B cell (primary cell): Measurements from ENCODE around the gene ELAVL2. TPM values are rescaled to one million over a fixed set of nuclear protein-coding genes. Genes with fewer than 3 reads are reported as not detected.

Source experiments
- ATAC-seq: fragments of 200-7000 bp; cut with Tn5 transposase; one replicate; pipeline ENCODE4 v1.10.0; 2021; ENCODE audit warnings: low read depth, mild to moderate bottlenecking, moderate number of reproducible peaks, moderate library complexity
- CTCF ChIA-PET: fragments of 350-600 bp; sonication (Branson Sonifier 250); formaldehyde crosslinking; loops from one replicate; lab custom pipeline; 2021; ENCODE audit warnings: antibody characterized with exemption, inconsistent platforms; lab: Charles Lee
- POLR2A ChIA-PET: fragments of 350-600 bp; sonication (Branson Sonifier 250); formaldehyde crosslinking; loops from one replicate; lab custom pipeline; 2021; ENCODE audit warnings: antibody characterized with exemption; lab: Charles Lee
- DNase-seq: peaks from one replicate; pipeline ENCODE4 v3.0.0; 2013
- H2AFZ ChIP-seq: 2 replicates; pipeline ENCODE4 v1.6.1; 2012; ENCODE audit warnings: mild to moderate bottlenecking, low read depth, low read length; ENCODE audit not compliant: insufficient read depth, poor library complexity, severe bottlenecking
- H3K27ac ChIP-seq, 2 donors: 1 replicate in 1 of 2; 2 replicates in 1 of 2; pipeline ENCODE4 v1.5.1; 2012 to 2013; ENCODE audit warnings: low read length in 2 of 2, mild to moderate bottlenecking in 2 of 2, moderate library complexity in 1 of 2
- H3K27me3 ChIP-seq, 4 experiments: fragments of 200-600 bp in 1 of 4; sonication (generic) in 1 of 4; replicated peaks in 1 of 4; 1 replicate in 2 of 4; 2 replicates in 2 of 4; pipeline versions ENCODE4 v1.6.1 to v1.7.0; 2013 to 2016; ENCODE audit warnings: low read length in 3 of 4, mild to moderate bottlenecking in 2 of 4, mixed read lengths in 1 of 4, moderate library complexity in 1 of 4; ENCODE audit not compliant: insufficient read depth in 4 of 4, control insufficient read depth in 3 of 4; ENCODE audit errors: control extremely low read depth in 1 of 4
- H3K36me3 ChIP-seq, 2 experiments: replicated peaks in 1 of 2; 1 replicate in 1 of 2; 2 replicates in 1 of 2; pipeline versions ENCODE4 v1.6.1 to v1.7.1; 2013; ENCODE audit warnings: low read length in 1 of 2; ENCODE audit not compliant: insufficient read depth in 2 of 2, control insufficient read depth in 1 of 2; ENCODE audit errors: control extremely low read depth in 1 of 2, extremely low read depth in 1 of 2
- H3K4me1 ChIP-seq, 2 donors: fragments of 200-600 bp in 1 of 2; sonication (generic) in 1 of 2; 1 replicate in 1 of 2; 2 replicates in 1 of 2; pipeline versions ENCODE4 v1.5.1 to v1.6.1; 2013 to 2017; ENCODE audit warnings: low read length in 2 of 2; ENCODE audit not compliant: control insufficient read depth in 2 of 2, insufficient read depth in 2 of 2
- H3K4me2 ChIP-seq: replicated peaks from 2 replicates; pipeline ENCODE3; 2012; ENCODE audit warnings: mild to moderate bottlenecking, low read depth, low read length; ENCODE audit not compliant: poor library complexity, severe bottlenecking
- H3K4me3 ChIP-seq, 5 experiments: fragments of 200-600 bp in 1 of 5; sonication (generic) in 1 of 5; 1 replicate in 3 of 5; 2 replicates in 2 of 5; pipeline versions ENCODE4 v1.5.1 to v1.7.0; 2011 to 2016; ENCODE audit warnings: low read length in 4 of 5, mild to moderate bottlenecking in 4 of 5, low read depth in 2 of 5, control low read depth in 1 of 5, moderate library complexity in 1 of 5; ENCODE audit not compliant: insufficient read depth in 1 of 5; ENCODE audit errors: control extremely low read depth in 1 of 5, extremely low read depth in 1 of 5
- H3K79me2 ChIP-seq: fragments of 200-600 bp; sonication (generic); one replicate; pipeline ENCODE4 v1.6.0; 2016; ENCODE audit warnings: low read length; ENCODE audit not compliant: control insufficient read depth, insufficient read depth
- H3K9ac ChIP-seq: fragments of 200-600 bp; sonication (generic); 2 replicates; pipeline ENCODE4 v1.6.1; 2017; ENCODE audit warnings: mild to moderate bottlenecking, low read length, moderate library complexity
- H3K9me3 ChIP-seq, 3 donors: one replicate each; pipeline versions ENCODE4 v1.6.1 to v1.7.1; 2013; ENCODE audit warnings: low read length in 2 of 3; ENCODE audit not compliant: control insufficient read depth in 2 of 3, insufficient read depth in 1 of 3; ENCODE audit errors: control extremely low read depth in 1 of 3
- H4K20me1 ChIP-seq: 2 replicates; pipeline ENCODE4 v1.6.0; 2012; ENCODE audit warnings: mild to moderate bottlenecking, low read length; ENCODE audit not compliant: insufficient read depth, control insufficient read depth, poor library complexity, severe bottlenecking
- H3K27ac Mint-ChIP-seq: one replicate; pipeline ENCODE4 v1.8.0; 2021; ENCODE audit warnings: mixed read lengths
- H3K27me3 Mint-ChIP-seq: one replicate; pipeline ENCODE4 v1.8.0; 2021; ENCODE audit warnings: mixed read lengths
- H3K4me1 Mint-ChIP-seq: one replicate; pipeline ENCODE4 v1.8.0; 2021; ENCODE audit warnings: mixed read lengths
- H3K4me3 Mint-ChIP-seq: one replicate; pipeline ENCODE4 v1.8.0; 2021; ENCODE audit warnings: mixed read lengths
- H3K9me3 Mint-ChIP-seq: one replicate; pipeline ENCODE4 v1.8.0; 2022; ENCODE audit warnings: mixed read lengths; ENCODE audit not compliant: insufficient read depth
- EZH2 ChIP-seq: IDR thresholded peaks from 2 replicates; pipeline ENCODE4 v1.6.1; 2012; ENCODE audit warnings: borderline replicate concordance, low read depth, mild to moderate bottlenecking, moderate library complexity, low read length; ENCODE audit not compliant: insufficient read depth, poor library complexity, severe bottlenecking
- WGBS: methylation state at CpG from one replicate; pipeline ENCODE4 v1.1.5; 2013; ENCODE audit warnings: missing lambda C conversion rate; ENCODE audit not compliant: insufficient coverage; 5-methylcytosine and 5-hydroxymethylcytosine counted together
- intact Hi-C: fragments of 100-400 bp; cut with micrococcal nuclease; formaldehyde crosslinking; loops from one replicate; pipeline ENCODE4 v1.10.0; 2022
- polyA plus RNA-seq: library from polyadenylated mRNA; depleted of rRNA; stranded (reverse); fragments of >200 nt; gene quantifications from 2 replicates; pipeline ENCODE4 v1.2.3, GENCODE V29; 2012
- total RNA-seq, 2 donors: library from RNA; stranded (reverse); fragments of 120-200 nt in 1 of 2; gene quantifications; 1 replicate in 1 of 2; 2 replicates in 1 of 2; pipeline versions ENCODE4 v1.2.3 to v1.2.4, GENCODE V29; 2013 to 2022
- TF ChIP-seq, protein P1 (sequence below): fragments of 200-600 bp; IDR thresholded peaks from one replicate; pipeline ENCODE4 v1.8.0; 2022; ENCODE audit warnings: antibody characterized with exemption, mild to moderate bottlenecking

ELAVL2 gene
- total and polyA plus RNA-seq, 2 donors (not counting 1 experiment from before 2014, with no cell fraction given): not detected

- Mint-ChIP-seq H3K4me3 (no peak overlapping the region), H3K27me3 (peaks cover 24% of the 10 kb centered on the region), H3K9me3 (no peaks in the 10 kb centered on the region), H3K27ac (no peak overlapping the region), H3K4me1 (no peaks in the 10 kb centered on the region)
- Histone ChIP-seq H4K20me1 (no peaks in the 10 kb centered on the region), H3K9ac (no peak overlapping the region), H3K27me3 (peaks cover 0 to 25% (median 16%) of the 10 kb centered on the region in 4 experiments), H3K4me3 (no peak overlapping the region), H3K9me3 (peaks cover 0 to 13% (median 0%) of the 10 kb centered on the region in 3 donors), H3K4me1 (peaks cover 0 to 4% of the 10 kb centered on the region in 2 donors), H3K79me2 (no peaks in the 10 kb centered on the region), H3K36me3 (no peaks in the 10 kb centered on the region), H2AFZ (no peak overlapping the region), H3K4me2 (no peak overlapping the region), H3K27ac (no peak overlapping the region)
- ChIA-PET POLR2A (no interaction called here), CTCF (no interaction called here)
- no peak for DNase-seq
- intact Hi-C loops: no loop called here
- ATAC-seq: no peak
- TF ChIP-seq, protein P1, sequence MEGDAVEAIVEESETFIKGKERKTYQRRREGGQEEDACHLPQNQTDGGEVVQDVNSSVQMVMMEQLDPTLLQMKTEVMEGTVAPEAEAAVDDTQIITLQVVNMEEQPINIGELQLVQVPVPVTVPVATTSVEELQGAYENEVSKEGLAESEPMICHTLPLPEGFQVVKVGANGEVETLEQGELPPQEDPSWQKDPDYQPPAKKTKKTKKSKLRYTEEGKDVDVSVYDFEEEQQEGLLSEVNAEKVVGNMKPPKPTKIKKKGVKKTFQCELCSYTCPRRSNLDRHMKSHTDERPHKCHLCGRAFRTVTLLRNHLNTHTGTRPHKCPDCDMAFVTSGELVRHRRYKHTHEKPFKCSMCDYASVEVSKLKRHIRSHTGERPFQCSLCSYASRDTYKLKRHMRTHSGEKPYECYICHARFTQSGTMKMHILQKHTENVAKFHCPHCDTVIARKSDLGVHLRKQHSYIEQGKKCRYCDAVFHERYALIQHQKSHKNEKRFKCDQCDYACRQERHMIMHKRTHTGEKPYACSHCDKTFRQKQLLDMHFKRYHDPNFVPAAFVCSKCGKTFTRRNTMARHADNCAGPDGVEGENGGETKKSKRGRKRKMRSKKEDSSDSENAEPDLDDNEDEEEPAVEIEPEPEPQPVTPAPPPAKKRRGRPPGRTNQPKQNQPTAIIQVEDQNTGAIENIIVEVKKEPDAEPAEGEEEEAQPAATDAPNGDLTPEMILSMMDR: no peak
- TF ChIP-seq EZH2: no peak
- WGBS: 10% methylated on average over 12 of the region's 22 CpGs
Measured at GRCh38 chr9:23829580-23830475, 3.8 kb upstream of the ELAVL2 start.

DNA sequence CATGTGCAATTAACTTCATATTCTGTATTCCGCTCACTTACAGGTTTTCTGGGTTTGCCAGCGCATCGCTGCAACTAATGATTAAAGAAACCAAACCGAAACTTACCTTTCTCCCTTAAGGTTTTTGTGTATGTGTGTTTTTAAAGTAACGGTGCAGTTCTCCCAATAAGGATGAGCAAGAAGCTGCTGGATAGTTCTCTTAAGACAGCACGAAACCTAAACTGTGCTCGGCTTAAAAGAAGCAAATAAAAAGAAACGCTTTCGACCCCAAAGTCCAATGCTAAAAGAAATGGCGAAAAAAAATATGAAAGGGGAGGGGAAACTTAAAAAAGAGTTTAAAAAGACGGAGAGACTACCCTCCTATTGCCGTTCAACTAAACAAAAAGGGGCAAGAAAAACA, 340 bp downstream of the ELAVL2 start:
- Mint-ChIP-seq H3K27ac (no peak overlapping the region), H3K27me3 (peaks cover 30% of the 10 kb centered on the region), H3K4me3 (no peak overlapping the region), H3K4me1 (no peaks in the 10 kb centered on the region), H3K9me3 (no peaks in the 10 kb centered on the region)
- H3K27ac ChIP-seq: no peak overlapping the region
- DNase-seq (no peak), ATAC-seq (no peak)
- H3K4me1 ChIP-seq: peaks cover 0 to 4% of the 10 kb centered on the region in 2 donors
- H3K9ac ChIP-seq: no peak overlapping the region
- CTCF ChIA-PET: no interaction called here
- TF ChIP-seq, protein P1: no peak
- no peak for TF ChIP-seq EZH2
- H3K79me2 ChIP-seq: no peaks in the 10 kb centered on the region
- no peaks in the 10 kb centered on the region for H4K20me1 ChIP-seq
- H3K27me3 ChIP-seq: peaks cover 0 to 62% (median 28%) of the 10 kb centered on the region in 4 experiments
- peak overlapping the region; percentile 20 for H3K4me2 ChIP-seq
- peaks cover 0 to 36% (median 6%) of the 10 kb centered on the region in 3 donors for H3K9me3 ChIP-seq
- H3K4me3 ChIP-seq: no peak overlapping the region
- intact Hi-C loops: no loop called here
- H3K36me3 ChIP-seq: no peaks in the 10 kb centered on the region
- WGBS: 12% methylated on average over 5 of the region's 12 CpGs
- peak overlapping the region; percentile 34 for H2AFZ ChIP-seq
- POLR2A ChIA-PET: no interaction called here
